GM18861 (cell line): ENCODE data around the gene CTSW.
A peak's percentile ranks its signal among the peaks of the same experiment; 100 is the strongest.

ENCODE experiments used
- ATAC-seq: cut with Tn5 transposase; IDR thresholded peaks from one replicate; pipeline ENCODE4 v1.9.1; 2021; ENCODE audit not compliant: unreplicated experiment

CTSW gene

DNA sequence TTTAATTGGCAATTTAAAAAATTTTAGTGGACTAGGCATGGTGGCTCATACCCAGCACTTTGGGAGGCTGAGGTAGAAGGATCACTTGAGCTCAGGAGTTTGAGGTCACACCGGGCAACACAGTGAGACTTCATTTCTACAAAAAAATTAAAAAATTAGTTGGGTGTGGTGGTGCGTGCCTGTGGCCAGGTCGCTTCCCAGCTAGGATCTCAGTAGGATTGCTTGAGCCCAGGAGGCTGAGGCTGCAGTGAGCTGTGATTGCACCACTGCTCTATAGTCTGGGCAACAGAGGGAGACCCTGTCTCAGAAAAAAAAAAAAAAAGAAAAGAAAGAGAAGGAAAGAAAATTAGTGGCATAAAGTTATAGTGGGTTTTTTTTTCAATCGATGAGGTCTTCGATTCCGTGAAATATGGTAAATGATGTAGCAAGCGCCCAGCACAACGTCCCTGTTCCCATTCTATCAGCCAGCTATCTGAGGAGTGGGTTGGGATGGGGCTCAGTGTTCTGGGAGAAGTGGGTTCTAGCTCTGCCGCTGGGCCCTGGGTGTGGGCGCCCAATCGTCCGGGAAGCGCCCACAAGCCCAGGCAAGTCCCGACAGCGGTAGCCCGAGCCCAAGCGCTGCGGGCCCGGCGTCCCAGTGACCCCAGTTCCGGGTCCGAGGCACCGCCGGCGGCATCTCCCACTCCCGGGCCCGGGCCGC, 19.2 kb downstream of the CTSW start:
- ATAC-seq: no peak

DNA sequence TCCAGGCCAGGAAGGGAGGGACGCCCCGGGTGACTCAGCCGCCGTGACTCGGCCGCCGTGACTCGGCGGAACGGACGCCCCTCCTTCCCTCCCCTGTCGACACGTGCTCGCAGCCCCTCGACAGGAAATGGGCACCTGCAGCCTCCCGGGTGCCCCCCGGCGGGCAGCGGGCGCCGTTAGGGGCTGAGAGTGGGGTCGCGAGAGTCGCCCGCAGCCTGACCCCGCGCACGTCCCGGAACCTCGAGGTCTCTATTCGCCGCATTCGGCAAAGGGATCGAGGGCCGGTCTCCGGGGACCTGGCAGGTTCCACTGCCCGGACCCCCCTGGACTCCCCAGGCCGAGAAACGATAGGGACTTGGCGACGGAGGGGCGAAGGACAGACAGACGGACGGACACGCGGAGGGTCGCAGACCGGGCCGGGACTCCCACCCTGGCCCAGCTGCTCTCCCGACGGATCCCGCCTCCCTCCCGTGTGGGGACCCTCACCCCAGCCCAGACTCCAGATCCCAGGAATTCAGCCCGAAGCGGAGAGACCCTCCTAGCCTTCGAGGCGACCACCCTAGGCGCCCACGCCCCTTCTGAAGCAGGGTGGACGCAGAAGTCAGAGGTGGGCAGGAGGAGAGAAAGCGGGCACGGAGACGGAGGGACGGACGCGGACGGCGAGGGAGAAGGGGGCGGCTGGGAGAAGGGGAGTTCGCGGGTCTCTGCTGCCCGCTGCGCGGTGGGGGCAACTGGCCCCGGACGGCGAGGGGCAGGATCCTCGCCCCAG, 19.9 kb downstream of the CTSW start:
- no peak for ATAC-seq

DNA sequence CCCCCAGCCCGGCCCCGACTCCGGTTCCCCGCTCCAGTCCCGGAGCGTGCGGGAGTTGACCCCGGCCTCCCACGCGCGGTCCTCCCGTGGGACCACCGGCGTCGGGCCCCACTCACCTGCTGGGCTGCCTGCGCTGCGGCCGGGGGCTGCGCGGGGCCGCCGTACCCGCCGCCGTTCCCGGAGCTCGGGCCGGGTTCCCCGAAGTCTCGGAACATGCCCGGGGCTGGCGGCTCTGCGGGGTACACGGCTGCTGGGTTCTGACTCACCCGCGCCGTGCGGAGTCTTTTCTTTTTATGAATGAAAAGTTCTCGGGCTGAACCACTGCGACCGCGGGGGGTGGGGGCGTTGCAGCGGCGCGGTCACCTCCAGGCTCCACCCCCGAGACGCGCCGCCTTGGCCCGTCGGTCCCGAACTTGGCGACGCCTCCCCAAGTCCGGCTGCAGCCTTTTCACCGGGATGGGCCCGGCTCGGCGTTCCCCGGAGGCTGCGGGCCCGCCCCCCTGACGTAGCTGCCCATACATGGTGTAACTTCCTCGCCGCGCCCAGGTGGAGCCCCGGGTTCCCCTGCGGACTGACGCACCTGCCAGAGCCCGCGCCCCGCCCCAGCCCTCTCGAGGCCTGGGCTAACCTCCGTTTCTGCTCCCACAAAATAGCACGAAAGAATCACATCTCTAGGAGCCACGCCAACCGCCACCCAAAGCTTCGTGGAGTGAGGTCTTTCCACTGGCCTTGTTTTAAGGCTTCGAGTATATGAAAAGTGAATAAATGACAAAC, 20.7 kb downstream of the CTSW start, which contains the start of gene FOSL1:
Gene FOSL1 (minus strand): TSS at position 264 of the 774 bp plus-strand sequence. CDS start 49 bp downstream, at position 215.
- peak; percentile 80 for ATAC-seq

DNA sequence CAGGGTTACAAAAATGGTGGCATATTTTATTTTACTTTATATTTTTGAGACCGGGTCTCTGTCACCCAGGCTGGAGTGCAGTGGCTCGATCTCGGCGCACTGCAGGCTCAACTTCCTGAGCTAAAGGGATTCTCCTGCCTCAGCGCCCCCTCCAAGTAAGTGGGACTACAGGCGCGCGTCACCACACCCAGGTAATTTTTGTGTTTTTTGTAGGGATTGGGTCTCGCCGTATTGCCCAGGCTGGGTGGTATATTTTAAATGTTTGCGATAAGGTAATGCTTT, 21.2 kb downstream of the CTSW start:
- no peak for ATAC-seq

DNA sequence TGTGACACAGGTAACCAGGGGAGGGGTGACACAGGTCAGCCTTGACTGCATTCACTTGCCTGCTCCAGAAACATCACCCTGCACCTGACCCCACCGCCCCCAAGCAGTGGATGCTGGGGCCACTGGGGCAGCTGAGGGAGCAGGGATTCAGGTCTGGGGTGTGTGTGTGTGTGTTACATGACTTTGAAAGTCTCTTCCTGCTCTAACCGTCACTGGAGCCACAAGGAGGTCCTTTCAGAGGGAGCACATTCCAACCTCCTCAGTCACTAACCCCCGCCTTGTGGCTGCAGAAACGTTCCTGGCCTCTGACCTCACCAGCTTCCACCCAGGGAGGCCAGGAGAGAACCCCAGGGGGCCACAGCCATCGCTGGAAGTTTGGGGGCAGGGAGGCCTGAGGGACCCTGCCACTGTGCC, 23.4 kb downstream of the CTSW start:
- ATAC-seq: no peak

DNA sequence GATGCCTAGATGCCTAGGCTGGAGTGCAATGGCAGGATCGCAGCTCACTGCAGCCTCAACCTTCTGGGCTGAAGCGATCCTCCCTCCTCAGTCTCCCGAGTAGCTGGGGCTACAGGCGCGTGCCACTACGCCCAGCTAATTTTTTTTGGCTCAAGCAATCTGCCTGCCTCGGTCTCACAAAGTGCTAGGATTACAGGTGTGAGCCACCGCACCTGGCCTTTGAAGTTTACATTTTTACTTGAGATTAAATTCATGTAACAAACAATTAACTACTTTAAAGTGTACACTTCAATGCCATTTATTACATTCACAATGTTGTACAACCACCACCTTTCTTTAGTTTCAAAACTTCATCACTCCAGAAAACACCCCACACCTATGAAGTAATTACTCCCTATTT, 24.1 kb downstream of the CTSW start:
- no peak for ATAC-seq

DNA sequence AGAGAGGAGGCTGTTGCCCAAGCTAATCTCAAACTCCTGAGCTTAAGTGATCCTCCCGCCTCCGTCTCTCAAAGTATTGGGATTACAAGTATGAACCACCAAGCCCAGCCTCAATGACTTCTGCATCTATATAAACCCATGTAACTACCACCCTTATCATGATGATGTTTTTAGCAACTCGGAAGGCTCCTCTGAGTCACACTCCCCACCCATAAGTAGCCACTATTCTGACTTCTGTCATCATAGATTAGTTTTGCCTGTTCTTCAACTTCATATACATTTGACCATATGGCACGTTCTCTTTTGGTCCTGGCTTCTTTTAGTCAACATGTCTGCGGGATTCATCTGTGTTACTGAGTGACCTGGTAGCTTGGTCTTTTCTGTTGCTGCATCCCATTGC, 27.0 kb downstream of the CTSW start:
- no peak for ATAC-seq

DNA sequence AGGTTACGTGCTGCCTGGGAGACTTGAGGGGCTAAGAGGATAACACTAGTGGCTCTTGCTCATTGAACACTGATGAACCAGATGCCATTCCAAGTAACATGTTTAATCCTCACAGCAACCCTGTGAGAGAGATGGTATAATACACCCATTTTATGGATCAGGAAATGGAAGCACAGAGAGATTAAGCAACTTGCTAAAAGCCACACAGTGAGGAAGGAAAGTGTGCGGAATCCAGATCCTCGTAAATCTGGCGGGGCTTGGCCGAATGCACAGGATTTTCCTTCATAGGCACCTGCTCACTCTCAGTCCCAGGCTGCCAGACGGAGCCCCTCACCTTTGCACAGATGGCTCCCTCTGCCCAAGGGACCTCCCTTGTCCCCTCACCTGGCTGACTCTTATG, 28.2 kb downstream of the CTSW start:
- no peak for ATAC-seq

DNA sequence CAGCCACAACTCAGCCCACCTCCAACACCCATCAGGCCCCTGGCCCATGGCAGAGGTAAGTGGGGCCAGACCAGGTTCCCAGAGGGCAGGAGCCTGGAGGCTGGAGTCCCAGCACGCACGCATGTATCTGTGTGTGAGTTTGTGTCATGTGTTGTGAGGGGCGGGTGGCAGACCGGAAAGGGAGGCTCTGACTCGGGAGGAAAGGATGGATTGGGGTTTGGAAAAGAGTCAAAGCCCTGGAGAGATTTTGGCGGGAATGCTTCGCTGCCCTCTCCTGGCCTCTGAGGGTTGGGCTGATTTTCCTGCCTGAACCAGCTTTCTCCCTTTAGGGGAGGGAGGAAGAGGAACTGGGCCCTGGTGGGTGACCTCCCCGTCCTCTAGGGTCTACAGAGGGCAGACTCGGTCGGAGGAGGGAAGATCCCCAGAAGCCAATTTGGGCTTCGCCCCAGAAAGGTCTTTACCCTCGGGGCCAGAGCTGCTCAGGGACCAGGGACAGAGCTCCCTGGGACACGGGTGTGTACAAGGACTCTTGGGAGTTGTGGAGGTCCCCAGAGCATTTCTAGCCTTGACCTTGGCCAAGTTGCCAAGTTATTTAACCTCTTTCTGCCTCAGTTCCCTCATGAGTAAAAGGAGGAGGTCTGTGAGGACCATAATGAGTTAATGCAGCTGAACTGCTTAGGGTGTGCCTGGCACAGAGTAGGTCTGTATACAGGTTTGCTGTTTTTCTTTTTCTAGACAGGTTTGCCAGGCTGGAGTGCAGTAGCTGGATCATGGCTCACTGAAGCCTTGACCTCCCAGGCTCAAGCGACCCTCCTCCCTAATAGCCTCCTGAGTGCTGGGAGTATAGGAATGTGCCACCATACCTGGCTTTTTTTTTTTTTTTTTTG, 32.3 kb downstream of the CTSW start:
- ATAC-seq: no peak

DNA sequence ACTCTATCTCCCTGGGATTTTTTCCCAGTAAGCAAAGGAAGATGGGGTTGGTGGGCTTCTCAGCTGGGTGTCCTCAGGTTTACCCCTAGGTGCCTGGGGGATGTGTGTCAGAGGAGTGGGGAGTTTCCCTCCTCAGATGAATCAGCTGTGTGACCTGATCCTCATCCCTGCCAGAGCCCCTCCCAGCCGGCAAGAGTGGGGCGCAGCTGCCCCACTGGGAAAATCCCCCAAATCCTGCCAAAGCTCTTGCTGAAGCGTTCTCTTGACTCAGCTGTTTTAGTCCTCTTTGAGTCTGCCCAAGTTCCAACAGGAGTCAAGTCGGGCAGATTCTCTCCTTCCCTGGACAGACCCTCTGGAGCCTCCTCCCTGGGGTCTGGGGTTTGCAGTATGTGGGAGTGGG, 33.2 kb downstream of the CTSW start:
- no peak for ATAC-seq

DNA sequence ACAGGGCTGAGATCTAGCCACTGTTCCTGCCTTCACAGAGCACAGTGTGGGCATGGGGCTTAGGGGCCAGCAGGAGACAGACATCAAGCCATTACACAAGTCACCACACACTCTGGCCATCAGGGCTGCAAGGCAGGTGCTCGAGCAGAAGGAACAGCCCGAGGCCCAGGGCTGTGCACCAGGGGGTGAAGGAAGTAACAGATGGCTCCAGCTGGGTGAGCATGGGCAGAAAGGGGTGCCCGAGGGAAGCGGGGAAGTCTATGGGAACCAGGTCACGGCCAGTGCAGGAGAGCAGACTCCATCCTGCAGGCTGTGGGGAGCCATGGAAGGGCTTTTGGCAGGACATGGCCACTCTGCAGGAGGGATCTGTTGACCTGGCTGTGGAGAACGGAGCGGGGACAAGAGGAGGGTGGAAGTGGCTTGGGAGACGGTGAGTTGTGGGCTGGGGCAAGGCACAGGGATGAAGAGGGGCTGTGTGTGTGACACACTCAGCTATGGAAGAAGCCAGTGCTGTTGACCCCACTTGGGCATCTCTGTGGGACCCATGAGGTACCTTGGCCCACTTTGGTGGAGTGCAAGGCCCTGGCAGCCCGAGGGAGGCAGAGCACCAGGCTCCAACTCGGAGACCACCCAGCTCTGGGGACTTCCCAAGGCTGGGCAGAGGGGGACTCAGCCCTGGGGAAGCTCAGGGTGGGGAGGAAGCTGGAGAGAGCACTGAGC, 35.6 kb downstream of the CTSW start:
- ATAC-seq: no peak

DNA sequence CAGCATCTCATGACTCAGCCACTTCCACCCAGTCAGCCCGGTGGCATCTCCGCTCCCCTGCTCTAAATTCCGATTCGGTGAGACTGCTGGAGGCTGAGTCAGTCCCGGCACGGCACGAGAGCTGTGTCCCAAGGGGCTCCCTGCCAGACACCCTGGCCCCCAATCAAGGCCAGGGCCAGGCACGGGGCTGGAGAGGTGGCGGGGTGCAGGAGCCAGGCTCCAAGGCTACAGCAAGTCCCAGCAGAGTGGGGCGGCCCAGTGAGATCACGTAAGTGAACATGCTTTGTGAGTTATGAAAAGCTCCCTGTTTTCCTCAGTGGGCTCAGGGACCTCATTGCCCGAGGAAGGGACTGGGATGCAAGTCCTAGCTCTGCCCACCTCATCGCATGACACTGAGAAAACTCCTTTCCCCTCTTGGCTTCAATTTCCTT, 36.2 kb downstream of the CTSW start:
- ATAC-seq: no peak

DNA sequence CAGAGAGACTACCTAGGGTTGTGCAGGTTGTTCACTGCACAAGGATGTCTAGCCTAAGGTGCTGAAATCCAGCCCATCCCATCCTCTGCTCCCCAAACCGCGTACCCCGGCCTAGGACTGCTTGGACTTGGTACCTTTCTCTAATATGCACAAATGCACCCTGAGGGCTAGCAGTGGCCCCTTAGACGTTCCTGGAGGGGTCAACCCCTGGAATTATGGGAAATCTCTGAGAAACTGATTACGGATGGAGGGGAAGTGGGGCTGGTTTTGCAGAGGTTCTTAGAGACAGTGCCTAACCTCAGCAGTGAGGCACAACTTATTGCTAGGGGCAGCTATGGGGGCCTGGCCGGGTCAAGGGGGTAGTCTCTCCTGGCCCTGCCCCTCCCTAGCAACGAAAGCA, 36.8 kb downstream of the CTSW start:
- no peak for ATAC-seq

DNA sequence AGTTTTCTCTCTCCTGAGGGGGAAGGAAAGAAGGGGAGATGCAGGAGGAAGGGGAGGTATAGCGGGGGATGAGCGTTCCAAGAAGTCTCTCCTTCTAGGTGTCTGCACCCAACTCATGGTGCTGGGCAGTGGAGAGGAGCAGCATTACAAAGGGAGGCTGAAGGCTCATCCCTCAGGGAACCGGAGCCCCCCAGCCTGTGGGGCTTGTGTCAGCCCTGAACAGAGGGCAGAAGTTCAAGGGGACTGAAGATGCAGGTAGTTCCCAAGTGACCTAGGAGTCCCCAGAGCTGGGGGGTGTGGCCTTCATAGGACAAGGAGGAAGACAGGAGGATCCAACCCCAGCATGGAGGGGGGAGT, 37.4 kb downstream of the CTSW start:
- no peak for ATAC-seq

DNA sequence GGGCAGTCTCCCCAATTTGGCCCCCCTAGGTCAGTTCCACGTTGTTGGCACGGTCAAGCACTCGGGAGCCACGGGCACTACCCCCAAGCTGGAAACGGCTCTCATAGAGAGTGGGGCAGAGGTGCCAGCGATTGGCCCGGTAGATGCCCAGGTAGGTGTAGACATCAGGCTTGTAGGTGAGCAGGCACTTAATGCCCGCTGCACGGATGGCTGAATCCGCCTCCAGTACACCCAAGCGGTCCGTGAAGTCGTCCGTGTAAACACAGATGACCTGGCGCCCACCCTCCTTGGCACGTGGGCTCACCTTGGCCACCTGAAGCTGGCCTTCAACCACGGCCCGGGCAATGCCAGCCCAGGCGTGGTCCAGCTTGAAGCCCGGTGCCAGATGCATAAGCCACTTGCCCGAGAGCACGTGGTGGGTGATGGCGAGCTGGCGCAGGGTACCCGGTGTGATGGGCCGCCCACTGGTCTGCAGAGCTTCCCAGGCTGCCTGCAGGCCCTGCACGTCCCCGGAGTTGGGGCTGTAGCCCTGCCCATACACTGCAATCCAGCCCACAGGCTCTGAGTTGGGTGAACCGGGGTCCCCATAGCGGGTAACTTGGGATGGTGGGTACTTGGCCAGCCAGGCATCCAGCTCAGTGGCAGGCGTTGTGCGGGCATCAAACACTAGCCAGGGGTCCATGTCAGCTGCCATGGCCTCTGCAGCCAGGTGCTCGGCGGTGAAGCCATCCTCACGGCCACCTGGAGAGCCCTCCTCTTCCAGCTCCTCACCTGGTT, 38.0 kb downstream of the CTSW start:
- no peak for ATAC-seq

DNA sequence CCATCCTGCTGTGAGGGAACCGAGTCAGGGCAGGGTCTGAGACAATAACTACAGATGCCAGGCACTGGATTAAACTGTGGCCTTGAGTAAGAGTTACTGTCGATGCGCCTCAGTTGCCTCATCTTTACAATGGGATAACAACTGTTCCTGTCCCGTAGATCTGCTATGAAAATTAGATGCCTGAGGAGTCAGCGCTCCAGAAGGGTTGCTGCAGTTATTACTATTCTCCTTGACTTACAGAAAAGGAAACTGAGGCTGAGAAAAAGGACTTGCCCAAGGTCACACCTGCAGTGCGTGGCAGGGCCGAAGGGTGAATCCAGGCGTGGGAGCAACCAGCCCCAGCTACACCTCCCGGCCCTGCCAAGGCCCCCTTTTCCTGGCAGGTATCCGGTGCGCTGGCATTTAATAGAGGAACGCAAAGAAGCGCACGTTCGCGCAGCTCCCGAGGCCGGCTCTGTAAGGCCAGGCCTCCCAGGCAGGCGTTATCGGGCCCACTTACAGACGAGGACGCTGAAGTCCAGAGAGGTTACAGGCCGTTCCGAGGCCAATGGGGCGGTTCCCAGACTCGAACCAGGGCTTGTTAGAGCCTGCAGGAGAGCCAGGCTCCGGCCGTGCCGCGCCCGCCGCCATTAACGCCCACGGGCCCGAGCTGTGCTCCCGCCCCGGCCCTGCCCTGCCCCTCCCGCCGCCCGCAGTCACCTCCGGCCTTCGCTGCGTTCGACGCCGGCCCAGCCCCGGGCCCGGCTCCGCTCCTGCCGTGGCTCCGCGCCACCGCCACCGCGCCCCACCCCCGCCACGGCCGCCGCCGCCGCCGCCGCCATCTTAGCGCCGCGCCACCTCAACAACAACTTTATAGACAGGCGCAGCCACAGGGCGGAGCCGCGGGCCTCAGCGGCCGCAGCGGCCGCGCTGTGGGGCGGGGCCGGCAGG, 38.8 kb downstream of the CTSW start, which contains the start of gene C11orf68:
Gene C11orf68 (minus strand): TSS at position 852 of the 930 bp plus-strand sequence. CDS start 31 bp downstream, at position 821.
- ATAC-seq: peak; percentile 36

DNA sequence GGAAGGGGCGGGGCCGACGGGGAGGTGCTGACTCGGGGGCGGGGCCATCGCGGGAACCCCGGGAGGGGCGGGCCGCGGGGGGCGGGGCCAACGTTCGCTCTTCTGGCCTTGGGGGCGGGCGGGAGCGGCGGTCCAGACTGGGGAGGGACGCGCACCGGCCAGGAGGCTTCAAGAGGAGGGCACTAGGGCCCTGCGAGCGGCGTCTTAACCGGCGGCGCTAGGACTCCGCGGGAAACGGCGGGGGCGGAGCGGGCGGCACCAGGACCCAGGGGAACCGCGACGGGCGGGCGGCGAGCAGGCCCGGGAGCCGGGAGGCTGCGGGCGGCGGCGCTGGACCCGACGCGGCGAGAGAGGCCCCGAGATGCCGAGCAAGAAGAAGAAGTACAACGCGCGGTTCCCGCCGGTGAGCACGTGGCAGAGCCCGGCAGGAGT, 39.5 kb downstream of the CTSW start, which contains the start of gene DRAP1:
Gene DRAP1 (plus strand): TSS at position 286 of the 432 bp plus-strand sequence. CDS start 76 bp downstream, at position 362.
- ATAC-seq: peak; percentile 73
